ENCODE data around the gene SRCAP.

- TF ChIP-seq CTCF (IDR thresholded peaks at IDR 0.05) (no peak), POLR2A (IDR thresholded peaks at IDR 0.05) (no peak)
Observed at GRCh38 chr16:30758988-30759491, 60.1 kb downstream of the SRCAP start.
